Suppressor macrophage treated with lipopolysaccharide for 1 hour (primary cell): ENCODE data around the gene CT45A9.
"Not testable (repeated sequence)": the region's sequence is repeated elsewhere in the genome, so short reads cannot be mapped to it uniquely, and the experiment has no call there.

Source experiments
- DNase-seq, 3 donors: peaks; one replicate each; pipeline ENCODE4 v3.0.0-alpha.2; 2020 to 2022

Gene CT45A9

GRCh38 chrX:135871712-135872111, at the start of gene CT45A9:
TSS of gene CT45A9 (minus strand) at chrX:135871812. CDS start at chrX:135868061, 3,751 bp downstream.
- not testable (repeated sequence) for DNase-seq

- DNase-seq: not testable (repeated sequence)
Observed at GRCh38 chrX:135920516-135920915, 48.9 kb upstream of the CT45A9 start.

- DNase-seq: no peak
Observed at GRCh38 chrX:135914404-135914803, 42.8 kb upstream of the CT45A9 start.

GRCh38 chrX:135910251-135910650, 38.6 kb upstream of the CT45A9 start:
- no peak for DNase-seq

GRCh38 chrX:135893294-135893817, 21.7 kb upstream of the CT45A9 start, which contains the start of the genes CT45A10 and SAGE1:
TSS of gene CT45A10 (minus strand) at chrX:135893444. CDS start at chrX:135885344, 8,100 bp downstream.
TSS of gene SAGE1 (plus strand) at chrX:135893716. CDS start at chrX:135896243, 2,527 bp downstream.
- DNase-seq: no peak

GRCh38 chrX:135892781-135893180, 21.2 kb upstream of the CT45A9 start:
- DNase-seq: no peak

- no peak for DNase-seq
Observed at GRCh38 chrX:135890087-135890585, 18.5 kb upstream of the CT45A9 start.

- peak in 2 of 3 donors; percentile 21 to 22 for DNase-seq
Observed at GRCh38 chrX:135888976-135889375, 17.4 kb upstream of the CT45A9 start.

- not testable (repeated sequence) for DNase-seq
Observed at GRCh38 chrX:135888230-135888629, 16.6 kb upstream of the CT45A9 start.

GRCh38 chrX:135882741-135883140, 11.1 kb upstream of the CT45A9 start:
- peak in 1 of 3 donors; percentile 18 for DNase-seq

- DNase-seq: not testable (repeated sequence)
Observed at GRCh38 chrX:135854438-135854837, 17.2 kb downstream of the CT45A9 start, which contains the start of gene CT45A8. TSS of gene CT45A8 (minus strand) at chrX:135854538. CDS start at chrX:135850783, 3,755 bp downstream.

GRCh38 chrX:135837180-135837579, 34.4 kb downstream of the CT45A9 start, which contains the start of gene CT45A7:
TSS of gene CT45A7 (minus strand) at chrX:135837280. CDS start at chrX:135833533, 3,747 bp downstream.
- not testable (repeated sequence) for DNase-seq

GRCh38 chrX:135819912-135820311, 51.7 kb downstream of the CT45A9 start, which contains the start of gene CT45A2:
TSS of gene CT45A2 (minus strand) at chrX:135820012. CDS start at chrX:135816265, 3,747 bp downstream.
- DNase-seq: not testable (repeated sequence)
